GM12891 (cell line): Measurements from ENCODE around the gene PRKN.

Experiments used
- POLR2A ChIP-seq: IDR thresholded peaks from 2 replicates; pipeline ENCODE4 v1.6.1; 2011; ENCODE audit warnings: low read depth, low read length, control low read depth
- POLR2AphosphoS5 ChIP-seq: IDR thresholded peaks from 2 replicates; pipeline ENCODE4 v1.6.1; 2011; ENCODE audit warnings: low read depth, low read length, control low read depth

DNA sequence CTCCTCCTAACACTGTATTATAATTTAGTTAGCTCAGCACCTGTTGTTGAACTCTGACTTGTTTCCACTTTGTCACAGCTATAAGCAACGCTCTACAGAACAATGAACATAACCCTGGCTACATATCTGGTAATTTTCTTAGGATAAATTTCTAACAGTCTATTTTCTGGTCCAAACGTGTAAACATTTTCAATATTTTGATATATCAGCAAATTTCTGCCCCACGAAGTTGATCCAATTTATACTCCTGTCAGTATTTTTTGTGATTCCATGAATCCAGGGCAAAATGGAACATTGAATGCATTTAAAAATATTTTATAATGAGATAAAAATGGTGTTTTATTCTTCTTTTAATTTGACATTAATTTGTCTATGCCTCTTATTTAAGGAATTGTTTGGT, 1005.2 kb downstream of the PRKN start:
- TF ChIP-seq POLR2AphosphoS5: no peak
- no peak for TF ChIP-seq POLR2A
